GM18951 (cell line): ENCODE results near the gene BFSP1.

Experiments used
- POLR2A ChIP-seq: IDR thresholded peaks from 4 replicates; pipeline ENCODE4 v1.6.1; 2011; ENCODE audit warnings: mild to moderate bottlenecking; ENCODE audit not compliant: insufficient read length, insufficient read depth; ENCODE audit errors: extremely low read depth
- in situ Hi-C: fragments of 300-500 bp; cut with MboI; formaldehyde crosslinking; loops from one replicate; pipeline ENCODE4 v1.12.0; 2022; ENCODE audit warnings: low sequenced_read_pairs, mixed read lengths, inconsistent platforms; ENCODE audit not compliant: unreplicated experiment

BFSP1 gene

GRCh38 chr20:17530716-17531664 is at the start of gene BFSP1:
Gene BFSP1 (minus strand): TSS chr20:17531379. CDS start chr20:17531329, 50 bp downstream.
- in situ Hi-C loops, result loop anchor here (10.0 kb wide), 1 partner anchor 94 kb away; no protein-coding TSS in a partner anchor
- TF ChIP-seq POLR2A, result no peak

- in situ Hi-C loops, result no loop called here
- TF ChIP-seq POLR2A, result no peak
These were observed 49.7 kb upstream of the BFSP1 start for GRCh38 chr20:17580895-17581294.

- no peak for TF ChIP-seq POLR2A
- in situ Hi-C loops, result no loop called here
These were observed 48.3 kb upstream of the BFSP1 start for GRCh38 chr20:17579369-17580039.

GRCh38 chr20:17576215-17576614 is 45.0 kb upstream of the BFSP1 start:
- in situ Hi-C loops, result no loop called here
- no peak for TF ChIP-seq POLR2A

GRCh38 chr20:17573463-17573862 is 42.3 kb upstream of the BFSP1 start:
- TF ChIP-seq POLR2A, result no peak
- in situ Hi-C loops, result no loop called here

GRCh38 chr20:17572034-17572638 is 41.0 kb upstream of the BFSP1 start:
- TF ChIP-seq POLR2A, result no peak
- in situ Hi-C loops, result no loop called here

GRCh38 chr20:17571153-17571527 is 40.0 kb upstream of the BFSP1 start:
- TF ChIP-seq POLR2A, result no peak
- in situ Hi-C loops, result no loop called here

- in situ Hi-C loops, result no loop called here
- no peak for TF ChIP-seq POLR2A
These were observed 39.4 kb upstream of the BFSP1 start for GRCh38 chr20:17570347-17571152.

- TF ChIP-seq POLR2A, result peak; percentile 73
- in situ Hi-C loops, result no loop called here
These were observed 38.6 kb upstream of the BFSP1 start, which contains the start of gene DSTN for GRCh38 chr20:17569616-17570346. Gene DSTN (plus strand): TSS chr20:17570075. CDS start chr20:17570209, 134 bp downstream.

GRCh38 chr20:17568972-17569521 is 37.9 kb upstream of the BFSP1 start:
- in situ Hi-C loops, result no loop called here
- TF ChIP-seq POLR2A, result no peak

GRCh38 chr20:17568045-17568788 is 37.0 kb upstream of the BFSP1 start:
- TF ChIP-seq POLR2A, result no peak
- in situ Hi-C loops, result no loop called here

- in situ Hi-C loops, result no loop called here
- no peak for TF ChIP-seq POLR2A
These were observed 35.2 kb upstream of the BFSP1 start for GRCh38 chr20:17566345-17566744.
